Mesenchymal stem cell (in vitro differentiated cells and primary cell): ENCODE data around the gene C8A.

Experiments used
- DNase-seq: peaks from one replicate; pipeline ENCODE4 v3.0.0-alpha.2; 2013
- H2AFZ ChIP-seq: one replicate; pipeline ENCODE4 v1.6.1; 2013; ENCODE audit warnings: low read depth, mild to moderate bottlenecking, control low read depth, inconsistent platforms, low read length, moderate library complexity
- H2AK5ac ChIP-seq: 2 replicates; pipeline ENCODE4 v1.6.1; 2013; ENCODE audit warnings: low read length, moderate library complexity, mild to moderate bottlenecking, inconsistent platforms; ENCODE audit not compliant: severe bottlenecking
- H2BK120ac ChIP-seq: one replicate; pipeline ENCODE4 v1.6.1; 2013; ENCODE audit warnings: low read depth, mild to moderate bottlenecking, inconsistent platforms, low read length, moderate library complexity
- H2BK12ac ChIP-seq, 2 experiments: one replicate each; pipeline ENCODE4 v1.6.1; 2013; ENCODE audit warnings: inconsistent platforms in 2 of 2, low read length in 2 of 2, mild to moderate bottlenecking in 2 of 2, moderate library complexity in 2 of 2, control low read depth in 1 of 2
- H2BK15ac ChIP-seq: one replicate; pipeline ENCODE4 v1.6.1; 2013; ENCODE audit warnings: mild to moderate bottlenecking, low read depth, inconsistent platforms; ENCODE audit not compliant: poor library complexity, severe bottlenecking
- H2BK5ac ChIP-seq: 2 replicates; pipeline ENCODE4 v1.6.1; 2013; ENCODE audit warnings: low read depth, mild to moderate bottlenecking, low read length, control low read depth, inconsistent platforms; ENCODE audit not compliant: poor library complexity, severe bottlenecking
- H3K14ac ChIP-seq, 2 experiments: one replicate each; pipeline ENCODE4 v1.6.1; 2013; ENCODE audit warnings: inconsistent platforms in 2 of 2, low read length in 2 of 2, control low read depth in 1 of 2, mild to moderate bottlenecking in 1 of 2, moderate library complexity in 1 of 2
- H3K18ac ChIP-seq, 2 experiments: one replicate each; pipeline ENCODE4 v1.6.1; 2013; ENCODE audit warnings: inconsistent platforms in 2 of 2, low read length in 2 of 2, control low read depth in 1 of 2, low read depth in 1 of 2, mild to moderate bottlenecking in 1 of 2
- H3K23ac ChIP-seq, 2 experiments: one replicate each; pipeline ENCODE4 v1.6.1; 2013; ENCODE audit warnings: inconsistent platforms in 2 of 2, low read length in 2 of 2, mild to moderate bottlenecking in 2 of 2, moderate library complexity in 2 of 2, control low read depth in 1 of 2
- H3K27ac ChIP-seq: 2 replicates; pipeline ENCODE4 v1.5.1; 2013; ENCODE audit warnings: mild to moderate bottlenecking, moderate library complexity, low read length, control low read depth, inconsistent platforms; ENCODE audit not compliant: poor library complexity, severe bottlenecking
- H3K27me3 ChIP-seq, 2 experiments: 2 replicates each; pipeline versions ENCODE4 v1.6.1 to v1.7.0; 2013; ENCODE audit warnings: low read length in 2 of 2, mild to moderate bottlenecking in 2 of 2, moderate library complexity in 2 of 2, control low read depth in 1 of 2, inconsistent platforms in 1 of 2; ENCODE audit not compliant: control insufficient read depth in 1 of 2, insufficient read depth in 1 of 2
- H3K36me3 ChIP-seq, 2 experiments: 2 replicates each; pipeline versions ENCODE4 v1.6.1 to v1.7.0; 2013; ENCODE audit warnings: low read length in 2 of 2, control low read depth in 1 of 2, inconsistent platforms in 1 of 2, low read depth in 1 of 2, mild to moderate bottlenecking in 1 of 2; ENCODE audit not compliant: insufficient read depth in 2 of 2, control insufficient read depth in 1 of 2
- H3K4ac ChIP-seq, 2 experiments: one replicate each; pipeline ENCODE4 v1.6.1; 2013; ENCODE audit warnings: inconsistent platforms in 2 of 2, low read length in 2 of 2, mild to moderate bottlenecking in 2 of 2, moderate library complexity in 2 of 2, control low read depth in 1 of 2, low read depth in 1 of 2
- H3K4me1 ChIP-seq: 2 replicates; pipeline ENCODE4 v1.6.1; 2013; ENCODE audit warnings: low read depth, low read length, control low read depth; ENCODE audit not compliant: control insufficient read depth, insufficient read depth
- H3K4me2 ChIP-seq: 2 replicates; pipeline ENCODE4 v1.6.1; 2013; ENCODE audit warnings: low read length, mild to moderate bottlenecking, inconsistent platforms; ENCODE audit not compliant: poor library complexity, severe bottlenecking
- H3K4me3 ChIP-seq, 2 experiments: 2 replicates each; pipeline versions ENCODE4 v1.5.1 to v1.7.0; 2013; ENCODE audit warnings: low read length in 2 of 2, mild to moderate bottlenecking in 2 of 2, control low read depth in 1 of 2, low read depth in 1 of 2; ENCODE audit not compliant: insufficient read depth in 1 of 2
- H3K79me1 ChIP-seq: replicated peaks from 2 replicates; pipeline ENCODE4 v1.6.1; 2013; ENCODE audit warnings: mild to moderate bottlenecking, control low read depth, low read length, inconsistent platforms; ENCODE audit not compliant: poor library complexity, severe bottlenecking
- H3K9ac ChIP-seq: 2 replicates; pipeline ENCODE4 v1.7.0; 2013; ENCODE audit warnings: mild to moderate bottlenecking, low read length, moderate library complexity
- H3K9me3 ChIP-seq: 2 replicates; pipeline ENCODE4 v1.7.0; 2013; ENCODE audit warnings: mild to moderate bottlenecking, low read length; ENCODE audit not compliant: control insufficient read depth
- H4K8ac ChIP-seq: one replicate; pipeline ENCODE4 v1.6.1; 2013; ENCODE audit warnings: inconsistent platforms, mild to moderate bottlenecking, low read length, moderate library complexity
- H4K91ac ChIP-seq: one replicate; pipeline ENCODE4 v1.6.1; 2013; ENCODE audit warnings: mild to moderate bottlenecking, low read length, inconsistent platforms
- WGBS: methylation state at CpG from one replicate; pipeline ENCODE4 v1.1.7; 2013; ENCODE audit warnings: mixed read lengths; 5-methylcytosine and 5-hydroxymethylcytosine counted together

C8A gene

GRCh38 chr1:56939209-56939608 is 84.6 kb downstream of the C8A start:
- no peak overlapping the region for H2BK12ac ChIP-seq
- H3K9me3 ChIP-seq: no peaks in the 10 kb centered on the region
- no peak overlapping the region for H2BK15ac ChIP-seq
- 67% methylated on average over 1 of the region's 2 CpGs for WGBS
- H4K8ac ChIP-seq: no peak overlapping the region
- no peaks in the 10 kb centered on the region for H3K79me1 ChIP-seq
- no peak overlapping the region for H3K27ac ChIP-seq
- H3K4me2 ChIP-seq: no peak overlapping the region
- H4K91ac ChIP-seq: no peak overlapping the region
- H3K4me3 ChIP-seq: no peak overlapping the region
- no peak overlapping the region for H2AK5ac ChIP-seq
- H2BK120ac ChIP-seq: no peak overlapping the region
- no peak overlapping the region for H2BK5ac ChIP-seq
- no peaks in the 10 kb centered on the region for H3K27me3 ChIP-seq
- H3K18ac ChIP-seq: no peak overlapping the region
- no peak overlapping the region for H2AFZ ChIP-seq
- no peak for DNase-seq
- H3K4me1 ChIP-seq: no peaks in the 10 kb centered on the region
- H3K14ac ChIP-seq: no peak overlapping the region
- no peak overlapping the region for H3K9ac ChIP-seq
- no peak overlapping the region for H3K23ac ChIP-seq
- no peaks in the 10 kb centered on the region for H3K36me3 ChIP-seq
- no peak overlapping the region for H3K4ac ChIP-seq

GRCh38 chr1:56940039-56940438 is 85.4 kb downstream of the C8A start:
- no peak overlapping the region for H3K23ac ChIP-seq
- no peak overlapping the region for H2AFZ ChIP-seq
- no peaks in the 10 kb centered on the region for H3K9me3 ChIP-seq
- H4K91ac ChIP-seq: no peak overlapping the region
- no peaks in the 10 kb centered on the region for H3K36me3 ChIP-seq
- no peak overlapping the region for H2BK15ac ChIP-seq
- no peaks in the 10 kb centered on the region for H3K79me1 ChIP-seq
- H3K27me3 ChIP-seq: no peaks in the 10 kb centered on the region
- DNase-seq: no peak
- H4K8ac ChIP-seq: no peak overlapping the region
- H3K14ac ChIP-seq: no peak overlapping the region
- H2AK5ac ChIP-seq: no peak overlapping the region
- no CpG with 5 or more reads among the region's 1 CpG for WGBS
- no peak overlapping the region for H2BK120ac ChIP-seq
- no peak overlapping the region for H3K4me2 ChIP-seq
- H2BK5ac ChIP-seq: no peak overlapping the region
- H3K4me3 ChIP-seq: no peak overlapping the region
- H3K4me1 ChIP-seq: no peaks in the 10 kb centered on the region
- no peak overlapping the region for H3K27ac ChIP-seq
- no peak overlapping the region for H3K18ac ChIP-seq
- no peak overlapping the region for H2BK12ac ChIP-seq
- no peak overlapping the region for H3K9ac ChIP-seq
- H3K4ac ChIP-seq: no peak overlapping the region

GRCh38 chr1:56948403-56949023 is 93.9 kb downstream of the C8A start:
- Histone ChIP-seq H2BK15ac (no peak overlapping the region), H3K79me1 (no peaks in the 10 kb centered on the region), H3K9me3 (no peaks in the 10 kb centered on the region), H4K91ac (no peak overlapping the region), H2AFZ (no peak overlapping the region), H2BK5ac (no peak overlapping the region), H3K4me1 (no peaks in the 10 kb centered on the region), H3K23ac (no peak overlapping the region), H3K27ac (no peak overlapping the region), H4K8ac (no peak overlapping the region), H3K9ac (no peak overlapping the region), H3K4ac (no peak overlapping the region), H3K27me3 (no peaks in the 10 kb centered on the region), H2BK12ac (no peak overlapping the region), H3K36me3 (no peaks in the 10 kb centered on the region), H3K18ac (no peak overlapping the region), H3K4me3 (no peak overlapping the region), H3K14ac (no peak overlapping the region), H2BK120ac (no peak overlapping the region), H2AK5ac (no peak overlapping the region), H3K4me2 (no peak overlapping the region)
- WGBS: 81% methylated on average over 1 of the region's 1 CpG
- no peak for DNase-seq

GRCh38 chr1:56952501-56952900 is 97.9 kb downstream of the C8A start:
- 83% methylated on average over 7 of the region's 8 CpGs for WGBS

More at GRCh38 chr1:56952501-56952900, 97.9 kb downstream of the C8A start:
- H4K8ac ChIP-seq: no peak overlapping the region
- no peaks in the 10 kb centered on the region for H3K4me1 ChIP-seq
- no peak overlapping the region for H3K14ac ChIP-seq
- H3K4me2 ChIP-seq: no peak overlapping the region
- no peak overlapping the region for H3K18ac ChIP-seq
- no peaks in the 10 kb centered on the region for H3K79me1 ChIP-seq
- H3K9me3 ChIP-seq: no peaks in the 10 kb centered on the region
- DNase-seq: no peak
- H3K27me3 ChIP-seq: no peaks in the 10 kb centered on the region
- no peak overlapping the region for H3K4me3 ChIP-seq
- H3K23ac ChIP-seq: no peak overlapping the region
- H3K4ac ChIP-seq: no peak overlapping the region
- H4K91ac ChIP-seq: no peak overlapping the region
- no peaks in the 10 kb centered on the region for H3K36me3 ChIP-seq
- no peak overlapping the region for H3K27ac ChIP-seq
- no peak overlapping the region for H2BK120ac ChIP-seq
- no peak overlapping the region for H2BK5ac ChIP-seq
- no peak overlapping the region for H2AFZ ChIP-seq
- H3K9ac ChIP-seq: no peak overlapping the region
- H2AK5ac ChIP-seq: no peak overlapping the region
- H2BK12ac ChIP-seq: no peak overlapping the region
- H2BK15ac ChIP-seq: no peak overlapping the region
